ENCODE results near the gene VGLL4.

Gene VGLL4

DNA sequence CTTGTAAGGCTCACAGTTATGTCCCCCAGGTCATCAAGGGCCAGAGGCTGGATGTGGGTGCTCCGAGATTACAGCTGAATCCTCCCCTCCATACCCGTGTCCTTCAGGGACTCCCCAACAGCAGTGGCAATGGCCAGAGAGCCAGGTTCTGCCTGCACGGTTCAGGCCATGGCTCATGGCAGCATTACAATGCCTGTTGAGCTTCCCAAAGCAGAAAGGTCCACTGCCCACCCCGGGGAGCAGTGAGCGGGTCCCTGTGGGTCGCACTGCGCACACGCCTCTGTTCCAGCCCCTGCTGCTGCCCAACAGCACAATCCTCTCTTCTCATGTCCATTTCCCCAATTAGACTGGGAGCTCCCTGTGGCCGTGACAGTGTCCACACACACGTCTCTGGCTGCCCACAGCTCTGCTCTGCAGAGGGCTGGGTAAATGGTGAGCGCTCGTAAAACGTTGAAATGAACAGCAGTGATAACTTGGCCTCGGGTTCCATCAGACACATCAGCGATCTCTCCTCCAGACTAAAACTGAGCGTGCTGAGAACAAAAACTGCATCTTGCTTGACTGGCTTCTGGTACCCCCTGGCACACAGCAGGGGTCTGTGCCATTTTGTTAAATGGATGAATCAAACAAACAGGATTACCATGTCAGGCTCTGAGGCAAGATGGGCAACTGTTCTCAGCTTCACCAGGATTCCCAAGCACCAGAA lies 80.4 kb downstream of the VGLL4 start:
- DNase-seq = no peak

- DNase-seq = no peak
These were observed 81.3 kb downstream of the VGLL4 start for GRCh38 chr3:11562277-11562881.

DNA sequence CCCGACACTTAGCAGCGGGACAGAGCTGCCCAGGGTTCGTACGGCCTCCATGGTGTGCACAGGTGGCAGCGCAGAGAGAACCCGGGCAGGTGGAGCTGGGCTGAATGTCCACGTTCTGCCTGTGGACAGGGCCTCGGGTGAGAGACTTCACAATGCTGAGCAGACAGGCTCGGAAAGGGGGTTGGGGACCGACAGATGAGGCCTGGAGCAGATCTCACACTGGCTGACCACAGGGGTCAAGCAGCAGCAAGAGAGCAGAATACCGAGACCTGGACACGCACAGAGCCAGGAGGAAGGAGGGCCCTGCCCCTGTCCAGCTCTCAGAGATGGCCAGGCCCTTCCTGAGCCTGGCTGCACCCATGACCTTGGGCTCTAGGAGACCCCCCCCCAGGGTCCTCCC lies 83.0 kb downstream of the VGLL4 start:
- no peak for DNase-seq

- no peak for DNase-seq
These were observed 83.7 kb downstream of the VGLL4 start for GRCh38 chr3:11559816-11560633.

DNA sequence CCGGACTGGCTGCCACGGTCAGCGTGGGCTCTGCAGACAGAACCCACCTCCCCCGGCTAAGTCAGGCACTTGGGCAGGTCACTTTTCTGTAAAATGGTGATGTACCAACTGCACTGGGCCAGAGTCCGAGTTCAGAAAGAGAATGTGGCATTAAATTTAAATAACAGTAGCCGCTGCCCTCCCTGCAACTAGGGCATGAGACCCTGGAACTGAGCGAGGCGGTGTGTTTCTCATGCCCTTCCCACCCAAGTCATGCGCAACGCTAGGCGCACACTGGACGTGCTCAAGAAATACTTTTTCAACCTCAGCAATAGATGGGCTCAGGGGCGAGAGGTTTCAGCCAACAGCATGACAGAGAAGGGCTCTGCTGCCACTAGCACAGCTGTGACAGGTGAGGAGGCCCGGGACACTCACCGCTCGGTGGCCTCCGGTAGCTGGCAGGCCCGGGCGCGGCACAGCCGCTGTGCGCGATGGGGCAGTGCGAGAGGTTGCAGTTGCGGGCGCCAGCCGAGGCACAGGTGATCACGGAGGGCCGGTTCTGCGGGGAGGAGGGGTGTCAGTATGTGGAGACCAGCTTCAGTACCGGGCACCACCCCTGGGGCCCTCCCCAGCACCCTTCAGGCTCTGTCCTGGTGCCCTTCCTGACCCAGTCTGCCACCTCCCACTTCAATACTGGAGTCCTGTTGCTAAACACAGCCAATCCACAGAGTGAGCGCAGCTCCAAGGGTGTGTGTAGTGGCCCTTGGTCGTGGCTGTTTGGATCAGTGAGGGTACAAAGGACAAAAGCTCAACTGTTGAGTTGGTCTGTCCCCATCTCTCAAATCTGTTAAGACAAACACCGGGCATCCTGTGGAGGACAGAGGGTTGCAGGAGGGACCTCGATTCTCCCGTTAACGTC lies 84.5 kb downstream of the VGLL4 start:
- DNase-seq = no peak

- DNase-seq = no peak
These were observed 85.3 kb downstream of the VGLL4 start for GRCh38 chr3:11558411-11558903.

GRCh38 chr3:11558002-11558401 lies 85.7 kb downstream of the VGLL4 start:
- DNase-seq = peak; percentile 89

DNA sequence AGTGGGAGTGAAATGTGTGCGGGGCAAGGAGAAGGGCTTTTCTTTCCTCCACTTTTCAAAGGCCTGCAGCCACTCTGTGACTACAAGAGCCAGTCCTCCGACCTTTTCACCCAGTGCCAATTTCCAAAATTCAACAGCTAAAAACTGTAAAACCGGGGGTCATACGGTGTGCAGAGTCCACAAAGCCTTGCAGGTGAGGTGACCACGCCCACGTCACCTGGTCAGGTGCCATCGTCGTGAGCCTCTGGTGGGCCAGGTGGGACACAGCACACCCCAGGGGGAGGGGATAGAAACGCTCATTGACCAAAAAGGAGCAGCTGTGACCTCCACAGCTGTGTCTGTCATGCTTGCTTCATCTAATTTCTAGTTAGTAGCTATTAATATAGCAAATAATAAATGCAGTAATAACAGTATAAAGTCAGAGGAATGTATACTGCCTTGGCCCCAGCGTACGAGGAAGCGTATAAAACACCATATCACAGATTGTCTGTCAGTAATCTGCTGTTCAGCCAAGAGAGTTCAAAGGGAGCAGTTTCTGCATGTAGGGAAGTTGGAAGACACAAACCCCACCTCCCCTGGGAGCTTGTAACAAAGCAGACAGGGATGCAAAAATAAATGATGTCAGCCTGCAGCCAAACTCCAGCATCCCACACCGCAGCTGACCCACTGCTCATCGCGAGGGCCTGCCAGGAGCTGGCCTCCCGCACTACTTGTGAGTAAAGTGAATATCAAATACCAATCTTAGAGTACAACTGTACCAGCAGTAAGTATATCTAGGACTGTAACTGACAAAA lies 86.7 kb downstream of the VGLL4 start:
- DNase-seq = peak; percentile 90

GRCh38 chr3:11555881-11556633 lies 87.7 kb downstream of the VGLL4 start:
- no peak for DNase-seq

- no peak for DNase-seq
These were observed 88.4 kb downstream of the VGLL4 start for GRCh38 chr3:11555211-11555782.

GRCh38 chr3:11554666-11555065 lies 89.0 kb downstream of the VGLL4 start:
- DNase-seq = no peak

DNA sequence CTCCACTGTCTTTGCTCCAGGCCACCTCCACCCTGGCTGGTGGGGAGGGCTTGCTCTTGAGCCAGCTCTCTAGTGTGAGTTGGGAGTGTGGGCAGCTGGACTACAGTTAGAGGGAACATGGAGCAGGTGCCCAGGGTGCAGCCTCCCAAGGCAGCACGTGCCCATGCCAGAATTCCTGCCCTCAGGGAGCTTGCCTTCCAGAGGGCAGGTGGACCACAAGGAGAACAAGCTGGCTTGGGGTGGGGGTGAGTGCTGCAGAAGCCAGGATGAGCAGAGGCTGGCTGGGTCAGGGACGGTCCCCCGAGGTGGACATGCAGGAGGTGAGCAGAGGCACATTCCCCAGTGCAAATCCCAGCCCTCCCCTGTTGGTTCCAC lies 89.5 kb downstream of the VGLL4 start:
- no peak for DNase-seq

DNA sequence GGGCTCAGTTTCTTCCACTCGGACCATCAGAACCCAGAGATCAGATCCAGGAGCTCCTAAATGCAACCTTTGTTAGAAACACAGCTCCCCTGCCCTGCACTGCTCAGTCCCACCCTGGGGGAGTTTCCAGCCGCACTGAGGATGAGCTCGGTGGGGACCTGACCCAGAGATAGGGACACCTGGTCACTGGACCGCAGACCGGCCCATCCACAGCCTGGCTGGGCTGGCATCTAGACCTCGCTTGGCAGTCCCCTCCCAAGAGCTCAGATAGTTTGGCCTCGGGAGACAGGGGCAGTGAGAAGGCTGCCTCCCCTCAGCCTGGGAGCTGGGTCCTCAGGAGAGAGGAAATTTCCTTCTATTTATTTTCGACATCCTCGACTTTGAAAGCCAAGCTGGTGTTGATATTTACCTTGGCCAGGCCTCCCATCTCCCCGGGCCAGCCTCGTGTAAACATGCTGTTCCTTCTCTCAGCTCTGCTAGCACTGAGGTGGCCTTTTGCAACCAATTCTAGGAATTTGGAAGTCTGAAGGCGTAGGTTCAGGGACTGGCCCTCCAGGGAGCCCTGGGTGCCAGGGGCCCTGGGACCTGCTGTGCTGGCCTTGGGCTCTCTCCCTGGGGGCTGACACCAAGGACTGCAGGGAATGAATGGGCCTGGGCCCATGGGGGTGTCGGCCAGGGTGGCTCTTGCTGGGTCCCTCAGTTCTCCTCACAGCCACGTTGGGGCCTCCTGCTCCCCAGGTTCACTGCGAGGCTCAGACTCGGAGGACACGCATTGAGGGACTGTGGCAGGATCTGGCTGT lies 90.1 kb downstream of the VGLL4 start:
- DNase-seq = no peak

DNA sequence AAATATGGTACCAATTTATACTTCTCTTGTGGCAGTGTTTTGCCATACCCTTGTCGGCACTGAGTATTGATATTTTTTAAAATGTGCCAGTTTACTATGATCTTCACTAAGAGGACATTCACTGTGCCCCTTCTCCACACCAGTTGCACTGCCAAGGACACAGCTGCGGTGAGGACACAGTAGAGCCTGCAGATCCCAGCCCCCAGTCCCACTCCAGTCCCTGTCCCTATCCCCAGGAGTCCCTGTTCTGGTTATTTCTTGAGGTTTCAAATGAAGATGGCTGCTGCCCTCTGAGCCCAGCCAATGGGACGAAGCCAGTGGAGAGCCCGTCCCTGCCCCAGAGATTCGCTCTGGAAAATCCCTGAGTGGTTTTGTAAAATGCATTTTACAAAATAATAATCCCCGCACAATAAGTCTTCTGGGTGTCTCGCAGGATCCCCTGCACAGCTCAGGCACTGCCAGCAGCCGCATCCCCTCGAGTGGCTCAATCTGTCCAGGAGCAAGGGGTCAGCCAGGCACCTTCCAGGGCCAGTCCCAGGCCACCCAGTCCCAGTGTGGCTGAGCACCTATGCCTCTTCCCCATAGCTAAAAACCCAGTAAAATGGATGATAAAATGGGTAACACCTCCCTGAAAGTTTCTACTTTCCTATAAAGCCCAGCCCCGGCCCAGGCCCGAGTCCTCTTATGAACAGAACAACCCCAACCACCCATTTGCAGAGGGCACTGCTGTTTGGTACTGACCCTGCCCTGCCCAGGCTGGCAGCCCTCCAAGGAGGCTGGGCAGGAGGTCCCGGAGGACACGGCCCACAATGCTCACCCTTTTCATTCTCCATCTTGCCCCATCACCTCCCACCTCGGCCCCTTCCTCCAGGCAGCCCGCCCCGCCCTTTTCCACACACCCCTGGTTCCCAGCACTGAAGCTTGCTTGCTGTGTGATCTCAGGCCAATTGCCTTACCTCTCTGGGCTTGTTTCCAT lies 91.1 kb downstream of the VGLL4 start:
- DNase-seq = no peak

GRCh38 chr3:11551036-11551435 lies 92.7 kb downstream of the VGLL4 start:
- DNase-seq = peak; percentile 48

GRCh38 chr3:11549580-11550140 lies 94.1 kb downstream of the VGLL4 start:
- peak; percentile 23 for DNase-seq

GRCh38 chr3:11548721-11549131 lies 95.0 kb downstream of the VGLL4 start:
- peak; percentile 88 for DNase-seq

DNA sequence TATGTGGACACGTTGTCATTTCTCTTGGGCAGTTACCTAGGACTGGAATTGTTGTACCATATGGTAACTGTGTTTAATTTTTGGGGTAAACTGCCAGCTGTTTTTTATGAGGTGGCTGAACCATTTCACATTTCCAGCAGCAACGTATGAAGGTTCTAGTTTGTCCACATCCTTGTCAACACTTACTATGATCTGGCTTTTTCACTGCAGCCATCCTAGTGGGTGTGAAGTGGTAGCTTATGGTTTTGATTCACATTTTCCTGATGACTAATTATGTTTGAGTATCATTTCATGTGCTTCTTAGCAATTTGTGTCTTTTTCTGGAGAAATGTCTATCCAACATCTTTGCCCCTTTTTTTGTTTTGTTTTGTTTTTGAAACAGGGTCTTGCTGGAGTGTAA lies 96.2 kb downstream of the VGLL4 start:
- DNase-seq = no peak

Measured in fibroblast of skin of right biceps (primary cell).